NT2/D1 (cell line): ENCODE data around the gene ETFA.

Experiments
- SUZ12 ChIP-seq: IDR thresholded peaks from 2 replicates; pipeline ENCODE4 v1.6.1; 2011; ENCODE audit not compliant: insufficient read length, insufficient read depth; ENCODE audit errors: extremely low read depth
- YY1 ChIP-seq: IDR thresholded peaks from 2 replicates; pipeline ENCODE4 v1.6.1; 2011; ENCODE audit not compliant: insufficient read length, insufficient read depth

DNA sequence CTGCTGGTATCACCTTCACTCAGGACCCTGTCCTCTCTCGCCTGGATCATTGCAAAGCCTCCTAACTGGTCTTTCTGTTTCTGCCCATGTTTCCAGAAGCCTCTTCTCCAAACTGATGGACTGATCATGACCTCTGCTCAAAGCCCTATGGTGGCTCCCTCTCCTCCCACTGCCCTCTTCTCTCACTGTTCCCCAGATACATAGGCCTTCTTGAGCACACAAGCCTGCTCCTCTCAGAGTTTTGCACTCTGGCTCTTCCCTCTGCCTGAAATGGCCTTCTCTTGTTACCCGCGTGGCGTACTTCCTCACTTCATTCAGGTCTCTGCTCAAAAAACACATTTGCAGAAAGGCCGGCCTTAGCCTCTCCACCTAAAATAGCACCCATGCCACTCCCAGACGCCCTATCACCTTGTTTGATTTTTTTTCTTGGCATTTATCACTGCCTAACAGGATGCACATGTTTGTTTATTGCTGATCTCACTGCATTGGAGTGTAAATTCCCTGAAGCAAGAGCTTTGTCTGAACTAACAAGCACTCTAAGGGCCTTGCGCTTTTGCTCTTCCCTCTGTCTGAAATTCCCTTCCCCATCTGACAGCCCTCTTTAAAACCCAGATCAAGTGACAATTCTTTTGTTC is 1.4 kb upstream of the ETFA start:
- TF ChIP-seq YY1 (no peak), SUZ12 (no peak)
